ENCODE results near the gene CYP2W1.

DNA sequence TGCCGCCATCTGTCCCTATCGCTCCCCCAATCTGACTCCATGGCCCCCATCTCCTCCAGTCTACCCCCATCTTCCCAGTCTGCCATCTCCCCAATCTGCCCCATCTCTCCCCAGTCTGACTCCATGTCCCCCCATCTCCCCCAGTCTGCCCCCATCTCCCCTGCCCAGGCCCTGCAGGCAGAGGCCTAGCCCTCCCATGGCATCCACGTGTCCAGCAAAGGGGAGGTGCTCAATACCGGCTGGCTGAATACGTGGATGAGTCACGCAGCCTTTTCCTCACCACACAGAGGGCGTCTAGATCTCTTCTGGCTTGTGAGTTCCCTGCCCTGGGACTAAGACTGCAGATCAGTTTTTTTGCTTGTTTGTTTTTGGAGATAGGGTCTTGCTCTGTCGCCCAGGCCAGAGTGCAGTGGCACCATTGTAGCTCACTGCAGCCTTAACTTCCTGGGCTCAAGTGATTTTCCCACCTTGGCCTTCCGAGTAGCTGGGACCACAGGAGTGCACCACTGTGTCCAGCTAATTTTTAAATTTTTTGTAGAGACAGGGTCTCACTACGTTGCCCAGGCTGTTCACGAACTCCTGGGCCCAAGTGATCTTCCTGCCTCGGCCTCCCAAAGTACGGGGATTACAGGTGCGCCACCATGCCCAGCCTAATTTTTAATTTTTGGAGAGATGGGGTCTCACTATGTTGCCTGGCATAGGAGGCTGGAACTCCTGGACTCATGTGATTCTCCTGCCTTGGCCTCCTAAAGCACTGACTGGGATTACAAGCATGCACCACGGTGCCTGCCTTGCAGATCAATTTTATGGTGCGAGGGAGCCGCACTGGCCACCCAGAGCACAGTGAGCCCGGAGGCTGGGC lies 46.0 kb downstream of the CYP2W1 start:
- TF ChIP-seq, protein P1, sequence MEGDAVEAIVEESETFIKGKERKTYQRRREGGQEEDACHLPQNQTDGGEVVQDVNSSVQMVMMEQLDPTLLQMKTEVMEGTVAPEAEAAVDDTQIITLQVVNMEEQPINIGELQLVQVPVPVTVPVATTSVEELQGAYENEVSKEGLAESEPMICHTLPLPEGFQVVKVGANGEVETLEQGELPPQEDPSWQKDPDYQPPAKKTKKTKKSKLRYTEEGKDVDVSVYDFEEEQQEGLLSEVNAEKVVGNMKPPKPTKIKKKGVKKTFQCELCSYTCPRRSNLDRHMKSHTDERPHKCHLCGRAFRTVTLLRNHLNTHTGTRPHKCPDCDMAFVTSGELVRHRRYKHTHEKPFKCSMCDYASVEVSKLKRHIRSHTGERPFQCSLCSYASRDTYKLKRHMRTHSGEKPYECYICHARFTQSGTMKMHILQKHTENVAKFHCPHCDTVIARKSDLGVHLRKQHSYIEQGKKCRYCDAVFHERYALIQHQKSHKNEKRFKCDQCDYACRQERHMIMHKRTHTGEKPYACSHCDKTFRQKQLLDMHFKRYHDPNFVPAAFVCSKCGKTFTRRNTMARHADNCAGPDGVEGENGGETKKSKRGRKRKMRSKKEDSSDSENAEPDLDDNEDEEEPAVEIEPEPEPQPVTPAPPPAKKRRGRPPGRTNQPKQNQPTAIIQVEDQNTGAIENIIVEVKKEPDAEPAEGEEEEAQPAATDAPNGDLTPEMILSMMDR (IDR thresholded peaks at IDR 0.05; ENCODE audit: extremely low read depth in 1 of 2, insufficient read depth in 1 of 2, low read depth in 1 of 2, low read length in 2 of 2): no peak
- no peak for TF ChIP-seq POLR2A (IDR thresholded peaks at IDR 0.05; ENCODE audit: low read depth, low read length)

Data from endothelial cell of umbilical vein (primary cell).